ENCODE data around the gene SBNO2. TPM values are rescaled to one million over a fixed set of nuclear protein-coding genes. Genes with fewer than 3 reads are reported as not detected.

The SBNO2 gene
- total RNA-seq, 6 donors from 2014 or later, result 44.8 to 159 (median 106) TPM

GRCh38 chr19:1098177-1099051 lies 75.7 kb downstream of the SBNO2 start:
- peak in 1 of 2 donors; percentile 59 for ATAC-seq (ENCODE audit: low FRiP score in 2 of 2)
- H3K27me3 ChIP-seq, result no peaks in the 10 kb centered on the region
- TF ChIP-seq EP300 (IDR thresholded peaks at IDR 0.05) (peak in 2 of 4 donors; percentile 38 to 96), POLR2AphosphoS5 (IDR thresholded peaks at IDR 0.05) (peak; percentile 64 to 70), POLR2A (IDR thresholded peaks at IDR 0.05) (no peak)
- peaks cover 0 to 5% (median 2%) of the 10 kb centered on the region in 4 donors for H3K36me3 ChIP-seq
- DNase-seq, result peak; percentile 34 to 89
- H3K27ac ChIP-seq, result peak overlapping the region; percentile 94 to 97 (median 95)
- no peak overlapping the region for H3K4me3 ChIP-seq
- WGBS, 2 donors, result 58 to 63% methylated on average over 14 to 15 of the region's 15 CpGs
- H3K9me3 ChIP-seq, result no peaks in the 10 kb centered on the region
- H3K4me1 ChIP-seq, result peaks cover 74 to 85% (median 78%) of the 10 kb centered on the region in 4 donors

DNA sequence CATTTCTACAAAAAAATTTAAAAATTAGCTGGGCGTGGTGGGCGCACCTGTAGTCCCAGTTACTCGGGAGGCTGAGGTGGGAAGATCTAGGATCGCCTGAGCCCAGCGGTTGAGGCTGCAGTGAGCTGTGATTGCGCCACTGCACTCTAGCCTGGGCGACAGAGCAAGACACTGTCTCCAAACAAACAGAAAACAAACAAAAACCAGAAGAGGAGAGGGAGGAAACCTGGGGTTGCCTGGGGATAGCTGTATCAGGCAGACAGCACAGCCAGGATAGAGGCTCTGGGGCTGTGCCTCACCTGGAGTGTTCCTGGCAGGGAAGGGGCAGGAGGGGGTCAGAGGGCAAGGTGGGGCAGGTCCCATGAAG lies 76.3 kb downstream of the SBNO2 start:
- DNase-seq, result peak in 1 of 2 donors; percentile 82
- Histone ChIP-seq H3K27me3 (no peaks in the 10 kb centered on the region), H3K36me3 (peaks cover 0 to 11% (median 5%) of the 10 kb centered on the region in 4 donors), H3K9me3 (no peaks in the 10 kb centered on the region), H3K27ac (peak overlapping the region; percentile 94 to 97 (median 95)), H3K4me3 (no peak overlapping the region), H3K4me1 (peaks cover 69 to 82% (median 75%) of the 10 kb centered on the region in 4 donors)
- peak in 1 of 2 donors; percentile 41 for ATAC-seq (ENCODE audit: low FRiP score in 2 of 2)
- 68 to 74% methylated on average over 7 of the region's 7 CpGs for WGBS, 2 donors
- TF ChIP-seq, protein P1, sequence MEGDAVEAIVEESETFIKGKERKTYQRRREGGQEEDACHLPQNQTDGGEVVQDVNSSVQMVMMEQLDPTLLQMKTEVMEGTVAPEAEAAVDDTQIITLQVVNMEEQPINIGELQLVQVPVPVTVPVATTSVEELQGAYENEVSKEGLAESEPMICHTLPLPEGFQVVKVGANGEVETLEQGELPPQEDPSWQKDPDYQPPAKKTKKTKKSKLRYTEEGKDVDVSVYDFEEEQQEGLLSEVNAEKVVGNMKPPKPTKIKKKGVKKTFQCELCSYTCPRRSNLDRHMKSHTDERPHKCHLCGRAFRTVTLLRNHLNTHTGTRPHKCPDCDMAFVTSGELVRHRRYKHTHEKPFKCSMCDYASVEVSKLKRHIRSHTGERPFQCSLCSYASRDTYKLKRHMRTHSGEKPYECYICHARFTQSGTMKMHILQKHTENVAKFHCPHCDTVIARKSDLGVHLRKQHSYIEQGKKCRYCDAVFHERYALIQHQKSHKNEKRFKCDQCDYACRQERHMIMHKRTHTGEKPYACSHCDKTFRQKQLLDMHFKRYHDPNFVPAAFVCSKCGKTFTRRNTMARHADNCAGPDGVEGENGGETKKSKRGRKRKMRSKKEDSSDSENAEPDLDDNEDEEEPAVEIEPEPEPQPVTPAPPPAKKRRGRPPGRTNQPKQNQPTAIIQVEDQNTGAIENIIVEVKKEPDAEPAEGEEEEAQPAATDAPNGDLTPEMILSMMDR (IDR thresholded peaks at IDR 0.05), result no peak
- TF ChIP-seq POLR2AphosphoS5 (IDR thresholded peaks at IDR 0.05), result peak; percentile 38 to 64
- peak in 1 of 4 donors; percentile 7 for TF ChIP-seq EP300 (IDR thresholded peaks at IDR 0.05)
- TF ChIP-seq POLR2A (IDR thresholded peaks at IDR 0.05), result no peak

DNA sequence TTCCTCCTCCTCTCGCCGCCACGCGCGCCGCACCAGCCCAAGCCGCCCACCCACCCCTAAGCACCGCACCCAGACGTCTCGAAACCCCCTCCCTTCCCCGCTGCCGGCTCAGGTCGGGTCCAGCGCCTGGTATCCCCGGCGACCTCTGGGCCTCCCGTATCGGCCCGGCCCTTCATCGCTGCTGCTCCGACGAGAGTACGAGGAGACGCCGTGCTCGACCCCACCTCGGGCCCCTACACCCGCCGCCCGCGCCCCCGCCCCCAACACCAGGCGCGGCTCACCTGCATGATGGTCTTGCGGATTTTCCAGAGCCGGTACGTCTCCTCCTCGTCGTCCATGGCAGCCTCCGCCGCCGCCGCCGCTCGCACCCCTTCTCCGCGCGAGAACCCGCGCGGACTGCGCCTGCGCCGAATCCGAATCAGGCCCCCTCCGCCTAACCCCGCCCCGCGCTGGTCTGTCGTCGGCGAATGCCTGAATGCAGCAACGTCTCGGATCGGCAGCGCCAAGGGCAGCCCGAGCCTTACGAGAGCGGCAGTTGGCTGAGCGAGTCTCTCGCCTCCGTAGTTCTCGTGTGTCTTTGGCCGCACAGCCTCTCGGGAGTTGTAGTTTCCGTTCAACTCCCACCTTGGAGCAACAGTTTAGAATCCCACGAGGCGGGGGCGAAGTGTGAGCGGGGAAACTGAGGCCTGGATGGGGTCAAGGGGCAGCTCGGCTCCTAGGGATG lies 78.9 kb downstream of the SBNO2 start, which contains the start of gene POLR2E:
TSS of gene POLR2E (minus strand) at position 398 of the 724 bp plus-strand sequence. CDS start at position 338, 60 bp downstream.
- H3K27ac ChIP-seq, result peak within 1 kb of the TSS; percentile 70 to 91 (median 82)
- DNase-seq, result peak; percentile 100
- peaks cover 10 to 36% (median 23%) of the 10 kb centered on the region in 4 donors for H3K36me3 ChIP-seq
- TF ChIP-seq POLR2AphosphoS5 (IDR thresholded peaks at IDR 0.05) (peak; percentile 89 to 91), EP300 (IDR thresholded peaks at IDR 0.05) (peak in 1 of 4 donors; percentile 42), POLR2A (IDR thresholded peaks at IDR 0.05) (peak in 2 of 4 donors; percentile 57 to 88)
- TF ChIP-seq, protein P1 (IDR thresholded peaks at IDR 0.05), result peak in 1 of 6 experiments; percentile 15
- H3K4me3 ChIP-seq, result peak within 1 kb of the TSS; percentile 75 to 100 (median 87)
- no peaks in the 10 kb centered on the region for H3K9me3 ChIP-seq
- ATAC-seq (ENCODE audit: low FRiP score in 2 of 2), result peak; percentile 95 to 97
- H3K27me3 ChIP-seq, result no peaks in the 10 kb centered on the region
- WGBS, 2 donors, result 1% methylated on average over 23 to 42 of the region's 81 CpGs
- H3K4me1 ChIP-seq, result peaks cover 44 to 56% (median 49%) of the 10 kb centered on the region in 4 donors

DNA sequence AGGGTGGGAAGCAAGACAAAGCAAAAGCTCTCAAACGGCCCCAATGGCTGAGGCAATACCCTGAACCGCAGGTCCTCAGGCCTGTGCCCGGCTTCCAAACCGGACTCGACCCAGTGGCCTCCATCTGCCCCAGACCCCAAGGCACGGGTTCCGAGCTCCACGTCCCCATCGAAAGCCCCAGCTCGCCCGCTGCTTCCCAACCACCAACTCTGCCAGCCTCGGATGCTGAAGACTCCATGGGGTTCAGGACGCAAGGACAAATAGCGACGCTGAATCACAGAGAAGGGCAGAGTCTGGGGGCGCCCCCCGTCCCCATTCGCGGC lies 79.5 kb downstream of the SBNO2 start:
- no peak for DNase-seq
- 0% methylated on average over 7 to 11 of the region's 19 CpGs for WGBS, 2 donors
- peak overlapping the region; percentile 70 to 91 (median 82) for H3K27ac ChIP-seq
- ATAC-seq (ENCODE audit: low FRiP score in 2 of 2), result no peak
- H3K4me3 ChIP-seq, result peak overlapping the region; percentile 75 to 100 (median 87)
- H3K4me1 ChIP-seq, result peaks cover 39 to 50% (median 47%) of the 10 kb centered on the region in 4 donors
- H3K9me3 ChIP-seq, result no peaks in the 10 kb centered on the region
- TF ChIP-seq EP300 (IDR thresholded peaks at IDR 0.05) (no peak), POLR2A (IDR thresholded peaks at IDR 0.05) (no peak), POLR2AphosphoS5 (IDR thresholded peaks at IDR 0.05) (no peak)
- TF ChIP-seq, protein P1 (IDR thresholded peaks at IDR 0.05), result no peak
- no peaks in the 10 kb centered on the region for H3K27me3 ChIP-seq
- H3K36me3 ChIP-seq, result peaks cover 10 to 42% (median 26%) of the 10 kb centered on the region in 4 donors
